ENCODE results near the gene WAPL.
"Not testable (repeated sequence)": the region's sequence is repeated elsewhere in the genome, so short reads cannot be mapped to it uniquely, and the experiment has no call there.

The WAPL gene

GRCh38 chr10:86521678-86522509, at the start of gene WAPL:
Gene WAPL (minus strand): TSS chr10:86521792. CDS start chr10:86518069, 3,723 bp downstream.
- DNase-seq (ENCODE audit: low spot score) = peak; percentile 91

- DNase-seq (ENCODE audit: low spot score) = no peak
Observed at GRCh38 chr10:86569335-86569734, 47.7 kb upstream of the WAPL start.

- not testable (repeated sequence) for DNase-seq (ENCODE audit: low spot score)
Observed at GRCh38 chr10:86566518-86566917, 44.9 kb upstream of the WAPL start.

- DNase-seq (ENCODE audit: low spot score) = not testable (repeated sequence)
Observed at GRCh38 chr10:86563338-86563737, 41.7 kb upstream of the WAPL start.

GRCh38 chr10:86558695-86559094, 37.1 kb upstream of the WAPL start:
- DNase-seq (ENCODE audit: low spot score) = not testable (repeated sequence)

- DNase-seq (ENCODE audit: low spot score) = no peak
Observed at GRCh38 chr10:86556933-86557649, 35.5 kb upstream of the WAPL start.

GRCh38 chr10:86556532-86556931, 34.9 kb upstream of the WAPL start:
- DNase-seq (ENCODE audit: low spot score) = no peak

- DNase-seq (ENCODE audit: low spot score) = no peak
Observed at GRCh38 chr10:86553639-86554038, 32.0 kb upstream of the WAPL start.

- DNase-seq (ENCODE audit: low spot score) = no peak
Observed at GRCh38 chr10:86553213-86553612, 31.6 kb upstream of the WAPL start.

- DNase-seq (ENCODE audit: low spot score) = no peak
Observed at GRCh38 chr10:86547296-86547695, 25.7 kb upstream of the WAPL start.

GRCh38 chr10:86545101-86545500, 23.5 kb upstream of the WAPL start:
- no peak for DNase-seq (ENCODE audit: low spot score)

- no peak for DNase-seq (ENCODE audit: low spot score)
Observed at GRCh38 chr10:86540016-86540415, 18.4 kb upstream of the WAPL start.

- DNase-seq (ENCODE audit: low spot score) = no peak
Observed at GRCh38 chr10:86538547-86538946, 17.0 kb upstream of the WAPL start.

GRCh38 chr10:86538040-86538439, 16.4 kb upstream of the WAPL start:
- DNase-seq (ENCODE audit: low spot score) = not testable (repeated sequence)

- peak; percentile 33 for DNase-seq (ENCODE audit: low spot score)
Observed at GRCh38 chr10:86536294-86536861, 14.8 kb upstream of the WAPL start.

GRCh38 chr10:86535132-86535882, 13.7 kb upstream of the WAPL start:
- peak; percentile 88 for DNase-seq (ENCODE audit: low spot score)

GRCh38 chr10:86533328-86533727, 11.7 kb upstream of the WAPL start:
- DNase-seq (ENCODE audit: low spot score) = no peak

- DNase-seq (ENCODE audit: low spot score) = not testable (repeated sequence)
Observed at GRCh38 chr10:86528736-86529135, 7.1 kb upstream of the WAPL start.

GRCh38 chr10:86526606-86527005, 5.0 kb upstream of the WAPL start:
- DNase-seq (ENCODE audit: low spot score) = no peak

- DNase-seq (ENCODE audit: low spot score) = not testable (repeated sequence)
Observed at GRCh38 chr10:86525713-86526112, 4.1 kb upstream of the WAPL start.

GRCh38 chr10:86524225-86524962, 2.8 kb upstream of the WAPL start:
- no peak for DNase-seq (ENCODE audit: low spot score)

Measured in HuH-7.5 (cell line).